EL (cell line): Measurements from ENCODE around the gene TGFB3.
"Not testable (repeated sequence)": the region's sequence is repeated elsewhere in the genome, so short reads cannot be mapped to it uniquely, and the experiment has no call there.

Source experiments
- DNase-seq: peaks from one replicate; pipeline ENCODE4 v3.0.0-alpha.2; 2016

TGFB3 gene

DNA sequence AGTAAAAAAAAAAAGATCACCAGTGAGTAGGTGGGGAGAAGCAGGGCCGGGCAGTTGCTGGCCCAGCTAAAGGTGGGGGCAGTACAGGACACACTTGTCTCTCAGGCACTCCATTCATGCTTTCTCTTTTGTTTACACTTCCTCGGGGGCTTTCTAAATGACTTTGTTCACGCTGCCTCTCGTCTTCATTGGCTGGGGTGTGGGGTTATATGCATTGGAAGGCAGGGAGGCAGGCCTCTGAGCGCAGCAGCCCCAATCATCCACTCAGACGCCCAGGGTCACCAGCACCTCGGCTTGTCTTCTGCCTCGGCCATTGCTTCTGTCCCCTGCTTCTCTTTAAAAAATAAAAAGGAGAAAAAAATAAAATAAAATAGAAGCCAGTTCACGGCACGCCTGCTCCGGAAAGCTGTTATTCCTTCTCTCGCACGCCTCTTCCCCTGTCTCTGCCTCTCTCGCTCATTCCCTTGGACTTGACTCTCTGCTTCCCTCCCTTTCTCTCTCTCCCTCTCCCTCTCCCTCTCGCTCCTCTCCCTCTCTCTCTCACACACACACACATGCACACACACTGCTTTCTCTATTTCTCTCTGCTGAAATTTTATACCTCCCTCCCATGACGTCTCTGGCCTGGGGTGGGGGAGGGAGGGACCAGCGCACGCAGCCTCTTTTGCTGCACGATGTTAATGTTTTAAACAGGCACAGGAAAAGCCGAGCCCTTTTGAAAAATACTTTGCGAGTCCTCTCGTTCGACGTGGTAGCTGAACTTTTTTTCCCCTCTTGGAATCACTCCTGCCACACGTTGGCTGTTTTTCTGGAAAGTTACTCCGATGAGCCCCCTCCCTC, at the start of gene TGFB3:
TSS of gene TGFB3 (minus strand) at position 570 of the 840 bp plus-strand sequence. CDS start 1,102 bp downstream, outside the sequence.
- peak; percentile 85 for DNase-seq

DNA sequence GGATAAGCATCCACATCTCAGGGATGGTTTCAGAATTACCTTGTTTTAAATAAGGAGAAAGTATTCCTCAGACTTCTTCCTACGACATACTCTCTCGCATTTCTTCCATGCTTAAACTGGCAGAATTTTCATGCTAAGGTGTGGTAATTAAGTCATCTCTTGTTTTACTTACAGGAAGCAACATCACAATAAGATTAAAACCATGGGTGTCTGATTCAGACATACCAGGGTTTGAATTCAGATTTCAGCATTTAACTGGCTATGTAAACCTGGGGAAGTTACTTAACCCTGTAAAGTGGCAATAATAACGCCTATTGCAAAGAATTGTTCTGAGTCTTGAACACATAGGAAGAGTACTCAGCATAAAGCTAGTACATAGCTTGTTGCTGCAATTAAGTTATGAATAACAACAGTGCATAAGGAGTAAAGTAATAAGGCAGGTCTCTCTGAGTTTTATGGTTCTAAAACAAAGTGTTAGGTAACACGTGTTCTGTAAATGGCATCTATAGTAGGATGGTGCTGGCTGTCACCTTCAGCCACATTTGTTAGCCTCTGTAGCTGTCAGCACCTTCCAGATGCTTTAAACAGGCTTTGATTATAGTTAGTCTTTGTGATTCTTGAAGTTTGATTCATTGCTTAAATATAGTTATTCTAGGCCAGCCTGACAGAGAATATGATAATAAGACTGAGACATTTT, 42.6 kb upstream of the TGFB3 start:
- no peak for DNase-seq

DNA sequence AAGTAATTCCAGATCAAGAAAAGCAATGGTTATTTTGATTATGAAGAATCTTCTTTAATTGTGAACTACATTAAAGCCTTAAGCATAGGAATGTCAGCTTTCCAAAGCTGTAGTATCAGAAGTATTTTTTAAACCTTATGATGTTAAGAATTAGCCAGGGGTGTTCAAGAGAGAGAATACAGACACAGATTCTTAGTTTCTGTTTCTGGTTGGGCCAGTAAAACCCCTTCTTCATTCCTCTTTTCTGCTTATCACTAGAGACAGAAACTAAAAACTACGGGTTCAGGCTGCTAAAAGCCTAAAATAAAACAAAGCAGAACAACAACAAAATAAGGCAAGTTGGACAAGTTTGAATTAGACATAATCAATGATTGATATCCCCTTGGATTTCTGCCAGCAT, 42.0 kb upstream of the TGFB3 start:
- no peak for DNase-seq

DNA sequence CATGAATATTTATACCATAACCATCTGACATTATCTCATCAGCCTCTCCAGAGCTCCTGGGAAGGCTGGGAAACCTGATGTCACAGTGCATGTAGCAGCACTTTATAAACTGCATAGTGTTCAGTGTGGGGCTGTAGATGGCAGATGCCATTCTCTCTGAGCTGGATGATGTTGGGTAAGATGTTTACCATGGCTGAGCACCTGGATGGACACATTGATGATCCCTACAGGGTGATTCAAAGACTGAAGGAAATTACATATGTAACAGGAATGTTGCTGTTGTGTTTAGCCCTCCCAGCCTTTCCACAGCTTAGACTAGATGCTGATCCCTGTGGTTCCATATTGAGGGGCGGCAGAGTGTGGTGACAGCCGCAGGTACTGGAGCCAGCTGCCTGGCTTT, 41.2 kb upstream of the TGFB3 start:
- no peak for DNase-seq

DNA sequence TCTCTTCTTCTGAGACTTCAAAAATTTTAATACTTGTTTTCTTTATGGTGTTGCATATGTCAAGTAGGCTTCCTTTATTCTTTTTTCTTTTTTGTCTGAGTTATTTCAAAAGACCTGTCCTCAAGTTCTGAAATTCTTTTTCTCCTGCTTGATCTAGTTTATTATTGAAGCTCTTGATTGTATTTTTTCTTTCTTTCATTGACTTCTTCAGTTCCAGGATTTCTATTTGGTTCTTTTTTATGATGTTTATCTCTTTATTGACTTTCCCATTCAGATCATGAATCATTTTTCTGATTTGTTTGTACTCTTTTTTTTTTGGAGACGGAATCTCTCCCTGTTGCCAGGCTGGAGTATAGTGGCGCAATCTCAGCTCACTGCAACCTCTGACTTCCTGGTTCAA, 37.9 kb upstream of the TGFB3 start:
- DNase-seq: no peak

DNA sequence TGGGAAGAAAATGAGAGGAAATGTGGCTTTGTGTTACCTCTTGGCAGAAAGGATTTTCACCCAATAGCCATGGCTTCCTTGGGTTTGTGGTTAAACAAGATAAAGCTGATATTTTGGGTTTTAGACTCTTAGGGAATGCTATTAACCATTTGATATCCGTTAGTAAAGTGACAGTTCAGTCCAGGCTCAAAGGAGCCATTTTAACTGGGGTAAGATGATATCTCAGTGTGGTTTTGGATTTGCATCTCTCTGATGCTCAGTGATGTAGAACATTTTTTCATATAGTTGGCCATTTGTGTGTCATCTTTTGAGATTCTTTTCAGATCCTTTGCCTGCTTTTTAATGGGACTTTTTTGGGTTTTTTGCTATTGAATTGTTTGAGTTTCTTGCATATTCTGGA, 33.9 kb upstream of the TGFB3 start:
- no peak for DNase-seq

DNA sequence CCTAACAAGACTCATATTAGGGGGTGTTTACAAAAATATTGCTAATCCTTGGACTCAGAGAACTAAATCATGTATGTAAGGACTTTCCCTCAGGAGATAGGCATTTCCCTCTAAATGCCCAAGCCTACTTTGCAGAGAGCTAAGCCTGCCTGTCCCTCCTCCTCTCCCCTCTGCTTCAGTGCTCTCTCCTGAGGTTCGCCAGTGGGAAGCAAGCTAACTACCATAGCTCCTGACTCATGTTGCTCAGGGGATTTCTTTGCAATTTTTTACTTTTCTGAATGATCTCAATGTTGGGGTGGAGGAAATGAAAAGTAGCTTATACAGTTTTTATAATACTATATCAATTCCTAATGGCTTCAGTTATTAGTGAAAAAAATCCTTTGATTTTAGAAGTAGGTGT, 33.4 kb upstream of the TGFB3 start:
- DNase-seq: no peak

DNA sequence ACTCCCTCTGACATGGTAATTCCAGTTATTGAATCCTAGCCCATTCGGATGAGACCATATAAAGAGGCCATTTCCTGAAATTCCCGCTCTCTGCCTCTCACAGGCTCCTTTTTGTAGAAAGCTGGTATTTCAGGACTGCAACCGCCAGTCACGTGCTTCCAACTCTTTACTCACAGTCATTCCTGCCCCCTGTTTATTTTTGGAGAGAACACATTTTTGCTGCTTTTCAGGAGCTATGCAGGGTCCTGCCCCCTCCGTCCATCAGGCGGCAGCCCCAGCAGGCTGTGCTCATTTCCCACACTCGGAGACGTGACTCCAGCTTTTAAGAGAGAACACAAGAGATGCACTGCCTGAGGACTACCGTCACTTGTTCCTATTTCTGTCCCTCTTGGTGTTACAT, 30.6 kb upstream of the TGFB3 start:
- no peak for DNase-seq

DNA sequence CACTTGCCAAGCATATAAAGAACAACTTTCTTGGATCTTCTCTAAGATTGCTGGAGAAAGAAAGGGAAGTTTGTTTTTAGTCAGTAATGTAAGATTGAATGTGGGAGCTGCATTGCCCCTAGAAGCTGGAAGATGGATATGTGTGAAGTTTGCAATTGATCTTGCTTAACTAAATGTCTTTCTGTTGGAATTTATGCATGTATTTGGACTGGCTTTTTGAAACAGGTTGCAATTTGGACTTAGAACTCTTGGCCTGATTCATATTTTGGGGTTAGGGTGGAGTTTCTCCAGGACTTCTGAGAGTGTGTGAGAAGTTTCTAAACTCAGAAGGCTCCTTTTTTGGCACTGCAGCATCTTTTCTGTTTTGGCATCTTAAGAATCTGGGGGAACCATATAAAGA, 30.1 kb upstream of the TGFB3 start:
- DNase-seq: no peak

DNA sequence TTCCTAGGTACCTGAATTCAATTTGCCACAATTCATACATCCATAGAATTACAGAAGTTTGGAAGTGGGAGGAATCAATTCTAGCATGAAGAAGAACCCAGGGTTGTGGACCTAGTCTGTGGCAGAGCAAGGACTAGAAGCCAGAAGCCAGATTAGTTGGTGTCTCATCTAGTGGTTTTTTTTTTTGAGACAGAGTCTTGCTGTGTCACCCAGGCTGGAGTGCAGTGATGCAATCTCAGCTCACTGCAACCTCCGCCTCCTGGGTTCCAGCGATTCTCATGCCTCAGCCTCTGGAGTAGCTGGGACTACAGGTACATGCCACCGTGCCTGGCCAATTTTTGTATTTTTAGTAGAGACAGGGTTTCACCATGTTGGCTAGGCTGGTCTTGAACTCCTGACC, 27.8 kb upstream of the TGFB3 start:
- DNase-seq: not testable (repeated sequence)

DNA sequence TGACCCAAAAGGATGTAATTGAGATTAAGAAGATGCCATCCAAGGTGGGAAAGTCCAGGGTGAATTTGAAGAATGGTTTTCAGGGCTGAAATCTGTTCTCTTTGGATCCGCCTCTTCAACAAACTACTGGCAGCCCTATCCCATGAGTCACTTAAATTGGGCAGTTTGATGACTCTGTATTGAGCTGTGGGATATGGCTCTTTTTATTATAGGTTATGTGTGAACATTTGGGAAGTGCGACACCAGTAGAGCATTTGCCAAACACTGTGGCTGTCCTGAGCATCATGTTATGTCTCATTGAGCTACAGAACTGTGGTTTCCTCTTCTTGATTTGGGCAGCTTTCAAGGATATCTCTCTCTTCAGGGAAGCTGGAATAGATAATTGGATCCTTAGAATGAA, 26.1 kb upstream of the TGFB3 start:
- DNase-seq: peak; percentile 40

DNA sequence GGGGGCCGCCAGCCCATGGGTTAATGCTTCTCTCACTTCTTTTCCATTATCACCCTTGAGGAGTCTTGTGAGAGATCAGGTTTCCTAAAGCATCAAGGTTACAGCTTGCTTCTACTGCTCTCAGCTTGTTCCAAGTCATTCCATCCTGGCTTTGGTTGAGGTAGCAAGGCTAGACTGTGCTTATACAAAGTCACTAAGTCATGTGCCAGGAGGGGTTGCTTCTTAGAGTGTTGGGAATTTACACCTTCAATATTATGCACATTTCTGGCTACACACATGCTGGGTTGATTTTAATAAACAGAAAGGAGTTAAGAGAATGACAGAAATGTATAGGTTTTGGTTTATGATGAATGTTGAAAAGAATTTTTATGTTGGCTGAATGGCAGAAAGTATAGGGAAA, 25.6 kb upstream of the TGFB3 start:
- no peak for DNase-seq

DNA sequence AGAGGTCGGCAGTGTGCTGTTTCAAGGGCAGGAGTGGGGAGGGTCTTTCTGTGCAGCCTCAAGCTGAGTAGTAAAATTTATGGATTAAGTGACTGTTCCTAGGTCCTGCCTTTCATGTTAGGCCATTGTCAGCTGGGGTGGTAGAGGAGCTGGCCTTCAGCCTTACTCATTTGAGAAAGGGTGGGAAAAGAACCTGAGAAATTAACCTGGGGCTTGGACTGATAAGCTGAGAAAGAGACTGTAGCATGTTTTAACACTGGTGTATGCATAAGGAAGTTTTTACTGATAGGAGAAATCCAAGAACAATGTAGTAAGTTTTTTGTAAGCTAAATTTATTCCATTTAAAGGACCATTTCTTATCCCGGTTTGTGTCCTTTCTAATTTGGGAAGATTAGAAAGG, 24.5 kb upstream of the TGFB3 start:
- DNase-seq: no peak

DNA sequence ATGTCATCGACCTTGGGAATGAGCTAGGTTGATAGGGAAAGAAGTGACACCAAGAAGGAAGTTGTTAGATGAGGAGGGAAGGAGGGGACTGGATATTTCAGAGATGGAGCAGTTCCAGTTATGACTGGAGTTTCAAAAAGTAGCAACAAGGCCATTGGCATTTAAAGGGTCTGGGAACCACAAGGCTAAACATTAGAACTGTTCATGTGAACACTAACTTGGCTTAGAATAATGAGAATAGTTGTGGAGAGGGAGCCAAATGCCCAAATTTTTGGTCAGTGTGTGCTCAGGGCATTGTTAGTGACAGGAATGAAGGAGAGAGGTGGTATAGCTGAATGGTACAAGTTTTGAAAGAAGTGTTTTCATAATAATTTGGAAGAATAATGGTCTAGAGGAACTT, 20.6 kb upstream of the TGFB3 start:
- no peak for DNase-seq

DNA sequence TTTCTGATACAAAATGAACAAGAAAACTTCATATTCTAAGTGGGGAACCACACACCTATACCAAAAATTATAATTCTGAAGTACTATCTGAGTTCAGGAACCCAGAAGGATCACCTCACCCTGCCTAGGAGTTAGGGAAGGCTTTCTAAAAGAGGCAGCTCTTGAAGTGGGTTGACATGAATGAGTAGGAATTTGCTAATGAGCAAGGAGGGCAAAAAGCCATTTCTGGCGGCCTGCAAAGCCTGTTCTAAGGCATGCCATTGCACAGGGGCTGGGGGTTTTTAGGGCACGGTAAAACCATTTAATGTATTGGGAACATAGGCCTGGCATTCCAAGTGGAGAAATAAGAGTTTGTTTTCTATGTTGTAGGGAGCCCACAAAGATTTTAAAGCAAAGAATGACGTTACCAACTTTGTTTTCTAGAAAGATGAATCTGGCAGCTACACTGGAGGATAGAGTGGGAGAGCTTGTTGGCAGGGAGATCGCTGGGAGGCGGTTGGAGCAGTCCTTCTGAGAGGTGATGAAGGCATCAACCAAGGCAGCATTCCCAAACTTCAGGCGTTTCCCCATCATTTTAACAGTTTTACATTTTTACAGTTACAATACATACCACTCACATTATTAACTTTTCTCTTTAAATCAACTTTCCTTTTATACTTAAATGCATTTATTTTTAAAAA, 17.9 kb upstream of the TGFB3 start:
- no peak for DNase-seq

DNA sequence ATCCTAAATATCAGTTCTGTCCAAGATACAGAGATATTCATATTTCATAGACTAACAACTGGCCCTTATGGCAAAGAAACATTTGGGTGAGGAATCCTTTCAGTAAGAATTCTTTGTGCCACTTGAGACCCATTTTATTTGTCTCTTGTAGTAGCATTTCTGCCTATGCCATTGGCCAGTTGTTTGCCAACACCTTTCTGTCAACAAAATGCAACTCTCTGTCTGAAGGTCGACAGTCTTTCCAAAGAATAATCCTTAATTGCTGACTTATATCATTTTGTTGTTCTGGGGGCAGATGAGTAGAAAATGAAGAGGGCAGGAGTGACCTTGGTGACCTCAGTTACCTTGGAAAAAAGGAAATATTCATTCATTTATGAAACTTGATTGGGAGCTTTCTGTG, 14.7 kb upstream of the TGFB3 start:
- no peak for DNase-seq

DNA sequence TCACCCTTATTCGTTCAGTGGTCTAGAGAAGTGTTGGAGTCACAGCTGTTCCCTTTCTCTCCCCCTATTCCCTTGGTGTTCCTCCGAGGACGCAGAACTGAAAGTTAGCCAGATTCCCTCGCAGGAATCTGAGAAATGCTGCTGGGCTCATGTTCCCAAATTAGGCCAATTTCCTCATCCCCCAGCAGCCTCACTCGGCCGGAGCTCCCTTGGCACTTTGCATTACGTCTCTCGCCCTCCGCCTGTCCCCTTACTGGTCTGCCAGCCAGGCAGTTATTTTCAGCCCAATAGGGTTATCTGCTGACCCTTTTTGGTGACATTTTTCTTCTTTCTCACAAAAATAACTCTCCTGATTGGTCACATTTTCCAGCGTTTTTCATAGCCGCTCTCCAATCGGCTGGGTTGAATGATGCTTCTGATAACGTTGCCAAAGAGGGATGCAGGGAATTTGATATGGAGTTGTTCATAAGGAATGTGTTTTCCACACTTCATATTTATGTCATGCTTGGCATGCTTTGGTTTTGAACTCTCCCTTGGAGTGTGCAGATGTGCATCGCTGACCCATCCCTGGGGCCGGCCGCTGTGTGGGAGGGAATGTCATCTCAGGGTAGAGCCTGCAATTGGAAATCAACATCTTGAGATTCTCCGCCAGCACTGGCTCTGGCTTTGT, 13.7 kb upstream of the TGFB3 start:
- peak; percentile 64 for DNase-seq

DNA sequence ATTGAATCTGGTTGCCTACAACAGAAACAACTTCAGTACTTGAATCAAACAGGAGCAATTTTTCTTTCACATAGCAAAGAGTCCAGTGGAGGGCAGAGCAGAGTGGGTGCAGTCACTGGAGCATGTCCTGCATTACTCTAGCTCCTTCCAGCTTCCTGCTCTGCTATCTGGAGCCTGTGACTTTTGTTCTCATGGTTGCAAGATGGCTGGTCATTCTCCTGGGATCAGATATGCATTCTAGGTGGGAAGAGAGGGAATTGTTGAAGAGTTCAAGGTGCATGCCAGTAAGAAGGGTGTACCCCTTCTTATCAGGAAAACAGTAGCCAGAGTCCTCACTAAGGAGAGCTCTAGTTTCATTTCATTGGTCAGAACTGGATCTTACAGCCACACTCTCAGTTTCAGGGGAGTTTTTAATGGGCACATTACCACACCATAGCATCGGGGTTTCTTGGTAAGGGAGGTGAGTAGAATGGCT, 11.8 kb upstream of the TGFB3 start:
- DNase-seq: no peak

DNA sequence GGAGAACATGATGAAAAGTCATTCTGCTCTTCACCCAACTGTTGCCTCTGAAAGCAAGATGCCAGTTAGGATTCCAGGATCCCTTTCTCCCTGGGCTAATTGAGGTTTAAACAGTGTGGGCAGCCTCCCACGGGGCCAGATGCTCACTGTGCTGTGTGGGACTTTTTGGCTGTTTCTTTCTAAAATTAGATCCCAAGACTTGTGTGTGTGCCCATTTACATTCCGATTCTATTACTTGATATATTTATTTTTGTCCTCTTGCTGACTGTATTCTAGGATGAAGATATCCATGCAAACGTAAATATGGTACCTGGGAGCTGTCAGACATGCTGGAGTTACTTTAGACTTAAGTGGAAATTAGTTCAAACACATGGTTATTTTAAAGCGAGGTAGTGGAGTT, 10.0 kb upstream of the TGFB3 start:
- DNase-seq: no peak

DNA sequence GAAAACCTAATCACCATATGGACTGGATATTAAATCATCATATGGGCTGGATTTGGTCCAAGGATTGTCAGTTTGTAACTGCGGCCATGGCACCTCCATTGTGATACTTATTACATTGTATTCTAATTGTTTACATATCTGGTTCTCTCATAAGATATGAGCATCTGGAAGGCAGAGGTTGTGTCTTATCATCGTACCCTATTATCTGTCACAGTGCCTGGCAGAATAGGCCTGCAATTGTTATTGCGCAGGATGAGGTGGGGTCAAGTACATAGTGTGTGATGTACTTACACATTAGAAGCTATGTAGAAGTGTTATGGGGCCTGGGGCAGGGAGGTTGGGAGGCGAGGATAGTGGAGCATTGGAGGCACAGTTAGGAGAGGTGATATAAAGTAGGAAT, 8.5 kb upstream of the TGFB3 start:
- DNase-seq: no peak

DNA sequence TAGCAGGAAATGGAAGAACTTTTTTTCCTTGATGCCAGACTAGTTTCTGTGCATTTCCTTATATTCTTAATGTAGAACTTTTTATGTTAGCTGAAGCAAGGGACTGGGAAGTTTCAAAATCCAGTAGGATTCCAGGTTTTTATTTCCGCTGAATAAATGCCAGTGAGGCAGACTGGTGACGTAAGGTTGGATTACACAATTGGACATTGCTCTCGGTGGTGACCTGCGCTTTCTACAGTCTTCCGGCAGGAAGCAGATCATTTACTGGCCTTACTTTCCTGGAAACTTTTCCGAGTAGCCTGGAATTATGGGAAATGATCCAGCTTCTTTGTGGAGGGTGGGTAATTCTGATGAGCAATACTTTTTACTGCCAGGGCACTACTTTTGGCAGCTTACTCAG, 7.3 kb upstream of the TGFB3 start:
- DNase-seq: no peak

DNA sequence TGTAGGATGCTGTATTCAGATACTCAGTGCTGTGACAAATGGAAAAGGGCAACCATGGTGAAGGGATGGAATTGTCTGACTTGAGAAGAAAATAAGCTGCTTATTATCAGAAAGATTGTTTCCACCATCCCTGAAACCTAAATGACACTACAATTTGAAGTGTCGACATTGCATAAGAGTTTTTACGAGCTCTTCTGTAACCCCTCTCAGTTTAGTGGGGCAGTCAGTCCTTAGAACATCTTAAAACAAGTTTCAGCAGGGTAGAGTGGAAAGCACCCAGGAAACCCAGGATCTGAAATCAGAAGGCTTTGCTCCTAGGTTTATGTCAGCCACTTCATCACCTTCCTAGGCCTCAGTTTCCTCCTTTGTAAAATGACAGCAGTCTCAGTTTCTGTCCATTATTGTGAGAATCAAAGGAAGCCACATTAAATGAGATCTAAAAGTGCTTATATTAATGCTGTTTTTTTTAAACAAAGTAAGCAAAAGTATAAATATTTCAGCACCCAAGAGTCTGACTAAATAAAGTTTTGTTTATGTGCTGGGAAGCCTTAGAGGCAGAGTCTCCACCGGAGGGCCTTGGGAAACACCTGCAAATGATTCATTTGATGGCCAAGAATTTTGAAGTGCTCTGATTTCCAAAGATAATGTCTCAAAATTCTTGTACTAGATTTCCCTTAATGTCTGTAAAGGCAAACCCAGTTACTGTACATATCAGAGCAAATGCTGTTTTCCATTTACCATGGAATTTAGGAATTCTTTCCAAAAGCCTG, 5.6 kb upstream of the TGFB3 start:
- no peak for DNase-seq

DNA sequence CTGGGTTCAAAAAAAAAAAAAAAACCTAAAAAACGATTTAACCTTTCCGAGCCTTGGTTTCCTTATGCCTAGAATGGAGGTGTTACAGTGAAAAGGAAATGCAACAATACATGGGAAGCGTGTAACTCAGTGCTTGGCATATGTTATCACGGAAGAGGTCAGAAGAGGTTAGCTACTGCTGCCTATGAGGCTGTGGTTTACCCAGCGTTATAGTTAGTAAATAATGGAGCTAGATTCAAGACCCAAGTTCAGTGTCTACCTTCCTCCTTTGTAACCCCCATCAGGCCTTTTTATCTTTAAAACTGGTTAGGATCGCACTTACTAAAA, 4.6 kb upstream of the TGFB3 start:
- no peak for DNase-seq
